Germinal center (tissue), 1 donor: ENCODE results near the gene ADGB.

Experiments
- DNase-seq: peaks from one replicate; pipeline ENCODE4 v3.0.0; 2012; ENCODE audit warnings: mixed read lengths, low spot score

ADGB gene

DNA sequence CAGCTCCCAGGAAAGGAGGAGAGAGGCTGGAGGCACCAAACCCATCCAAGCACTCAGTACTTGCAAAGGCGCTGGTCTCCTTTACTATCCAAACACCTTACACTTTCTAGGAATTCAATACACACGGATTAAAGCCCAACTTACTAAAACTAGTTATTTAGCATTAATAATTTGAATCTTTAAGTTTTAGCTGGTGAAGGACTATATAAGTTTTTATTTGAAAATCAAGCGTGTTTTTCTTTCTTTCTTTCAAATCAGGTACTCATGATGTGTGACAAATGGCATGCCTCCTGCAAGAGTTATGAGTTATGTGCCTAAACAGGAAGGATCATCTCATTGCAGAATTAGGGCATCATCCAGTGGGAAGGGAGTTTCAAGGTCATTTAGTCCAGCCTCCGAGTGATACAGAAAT, 263.7 kb downstream of the ADGB start:
- no peak for DNase-seq

DNA sequence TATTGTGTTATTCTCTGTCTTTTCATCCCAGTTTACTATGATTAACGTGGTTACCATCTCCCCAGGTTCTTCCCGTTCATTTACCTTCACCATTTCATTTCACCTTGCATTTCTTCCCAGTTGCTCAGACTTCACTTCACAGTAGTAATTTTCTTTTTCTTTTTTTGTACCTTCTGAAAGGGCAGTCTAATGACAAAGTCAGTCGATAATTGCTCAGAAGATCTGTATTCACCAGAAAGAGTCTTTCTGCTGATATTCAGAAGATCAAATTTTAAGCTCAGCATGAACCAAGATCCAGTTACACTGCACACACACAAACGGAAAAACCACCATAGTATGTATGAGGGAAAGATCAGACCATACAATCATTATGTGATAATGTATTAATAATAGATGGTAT, 265.5 kb downstream of the ADGB start:
- no peak for DNase-seq

DNA sequence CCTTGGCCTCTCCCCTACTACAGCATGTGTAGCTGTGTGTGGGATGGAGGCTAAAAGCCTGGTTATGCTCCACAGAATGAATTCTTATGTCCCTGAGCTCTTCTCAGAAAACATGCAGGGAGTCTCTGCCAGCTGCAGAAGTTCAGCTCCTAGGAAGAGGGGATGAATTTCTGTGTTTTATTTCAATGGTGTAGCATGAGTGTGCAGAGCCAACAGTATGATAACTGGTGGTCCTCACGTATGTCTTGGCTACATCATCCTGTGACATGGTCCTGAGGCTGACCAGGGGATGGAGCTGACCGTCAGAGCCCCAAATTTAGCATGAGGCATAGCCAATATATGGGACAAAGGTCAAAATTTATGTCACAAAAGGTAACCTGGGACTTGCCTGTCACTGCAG, 266.1 kb downstream of the ADGB start:
- DNase-seq, result no peak
